LNCAP (cell line): ENCODE results near the gene GFPT2.

ENCODE experiments used
- TF ChIP-seq, protein P1 (sequence below): fragments of 450-650 bp; IDR thresholded peaks from 2 replicates; pipeline ENCODE4 v1.5.1; 2017; ENCODE audit warnings: mild to moderate bottlenecking

The GFPT2 gene

DNA sequence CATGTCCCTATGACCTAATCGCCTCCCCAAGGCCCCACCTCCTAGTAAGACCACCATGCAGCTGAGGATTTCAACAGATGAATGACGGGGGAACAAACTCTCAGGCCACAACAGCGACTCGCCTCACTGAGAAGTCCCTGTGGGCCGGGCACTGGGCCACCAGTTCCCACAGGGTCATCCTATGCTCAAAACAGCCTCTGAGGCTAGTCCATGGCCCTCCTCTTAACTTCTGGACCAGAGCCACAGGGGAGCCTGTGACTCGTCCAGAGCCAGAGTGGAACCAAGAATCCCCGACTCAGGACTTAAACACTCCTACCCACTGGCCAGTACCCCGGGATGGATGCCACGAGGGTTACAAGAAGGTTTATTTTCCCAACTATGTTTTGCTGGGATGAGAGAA is 12.3 kb downstream of the GFPT2 start:
- TF ChIP-seq, protein P1, sequence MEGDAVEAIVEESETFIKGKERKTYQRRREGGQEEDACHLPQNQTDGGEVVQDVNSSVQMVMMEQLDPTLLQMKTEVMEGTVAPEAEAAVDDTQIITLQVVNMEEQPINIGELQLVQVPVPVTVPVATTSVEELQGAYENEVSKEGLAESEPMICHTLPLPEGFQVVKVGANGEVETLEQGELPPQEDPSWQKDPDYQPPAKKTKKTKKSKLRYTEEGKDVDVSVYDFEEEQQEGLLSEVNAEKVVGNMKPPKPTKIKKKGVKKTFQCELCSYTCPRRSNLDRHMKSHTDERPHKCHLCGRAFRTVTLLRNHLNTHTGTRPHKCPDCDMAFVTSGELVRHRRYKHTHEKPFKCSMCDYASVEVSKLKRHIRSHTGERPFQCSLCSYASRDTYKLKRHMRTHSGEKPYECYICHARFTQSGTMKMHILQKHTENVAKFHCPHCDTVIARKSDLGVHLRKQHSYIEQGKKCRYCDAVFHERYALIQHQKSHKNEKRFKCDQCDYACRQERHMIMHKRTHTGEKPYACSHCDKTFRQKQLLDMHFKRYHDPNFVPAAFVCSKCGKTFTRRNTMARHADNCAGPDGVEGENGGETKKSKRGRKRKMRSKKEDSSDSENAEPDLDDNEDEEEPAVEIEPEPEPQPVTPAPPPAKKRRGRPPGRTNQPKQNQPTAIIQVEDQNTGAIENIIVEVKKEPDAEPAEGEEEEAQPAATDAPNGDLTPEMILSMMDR: no peak

GRCh38 chr5:180339583-180340183 is 13.5 kb downstream of the GFPT2 start:
- TF ChIP-seq, protein P1: no peak

GRCh38 chr5:180338001-180338707 is 15.0 kb downstream of the GFPT2 start:
- TF ChIP-seq, protein P1: no peak

DNA sequence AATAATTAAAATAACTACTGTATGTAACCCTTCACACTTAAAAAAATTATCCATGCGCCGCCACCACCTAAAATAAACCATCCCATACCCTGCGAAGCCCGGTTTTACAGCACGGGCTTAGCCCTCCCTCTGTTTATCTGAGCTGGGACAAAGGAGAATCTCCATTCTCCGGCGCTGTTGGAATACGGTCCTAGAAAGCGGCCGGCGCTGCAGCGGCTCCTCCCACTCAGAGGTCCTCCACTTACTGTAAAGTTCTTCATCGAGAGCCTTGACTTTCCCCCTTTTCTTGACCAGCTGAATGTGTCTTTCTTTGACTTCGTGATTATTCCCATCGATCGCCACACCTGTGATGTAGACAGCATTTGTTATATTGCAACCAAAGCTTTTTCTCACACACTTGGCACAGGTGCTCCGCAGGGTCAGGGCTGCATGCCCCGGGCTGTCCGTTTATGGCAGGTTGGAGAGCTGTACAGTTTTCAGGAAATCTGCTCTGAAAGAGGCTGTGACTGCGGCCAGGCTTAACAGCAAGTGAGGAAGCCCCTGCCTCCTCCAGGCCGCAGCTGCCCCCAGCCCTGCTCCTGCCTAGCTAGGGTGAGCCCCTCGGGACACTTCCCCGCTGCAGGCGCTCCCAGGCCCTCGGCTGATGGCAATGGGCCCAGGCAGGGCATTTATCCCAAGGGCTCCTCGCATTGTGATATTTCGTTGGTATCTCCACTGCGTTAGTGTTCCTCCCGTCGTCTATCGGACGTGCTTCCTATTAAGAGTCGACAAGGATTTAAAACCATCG is 16.7 kb downstream of the GFPT2 start:
- TF ChIP-seq, protein P1: no peak

DNA sequence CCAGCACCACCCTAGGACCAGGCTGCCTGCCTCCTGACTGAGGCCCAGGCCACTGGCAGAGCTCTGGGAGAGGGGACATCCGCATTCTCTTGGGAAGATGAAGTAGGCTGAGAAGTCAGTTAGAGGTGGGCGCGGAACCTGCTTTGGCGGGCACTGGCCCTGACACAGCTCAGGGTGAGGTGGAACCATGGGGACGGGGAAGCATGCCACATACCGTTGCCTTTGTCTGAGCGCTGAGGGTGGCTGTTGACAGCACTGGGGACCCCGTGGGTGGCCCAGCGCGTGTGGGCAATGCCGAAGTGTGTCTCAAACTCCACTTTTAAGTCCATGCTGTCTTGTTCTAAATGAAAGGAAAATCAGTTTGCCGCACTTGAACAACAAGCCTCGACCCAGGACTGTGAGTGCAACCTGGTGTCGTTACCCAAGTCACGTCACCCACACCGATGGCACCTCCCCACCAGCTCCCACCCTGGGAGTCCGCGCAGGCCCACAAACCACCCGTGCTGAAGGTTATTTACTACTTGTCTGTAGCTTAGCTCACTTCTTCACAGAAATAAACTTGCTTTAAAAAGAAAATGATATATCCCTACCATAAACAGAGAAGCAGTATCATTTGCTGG is 17.4 kb downstream of the GFPT2 start:
- TF ChIP-seq, protein P1: no peak

DNA sequence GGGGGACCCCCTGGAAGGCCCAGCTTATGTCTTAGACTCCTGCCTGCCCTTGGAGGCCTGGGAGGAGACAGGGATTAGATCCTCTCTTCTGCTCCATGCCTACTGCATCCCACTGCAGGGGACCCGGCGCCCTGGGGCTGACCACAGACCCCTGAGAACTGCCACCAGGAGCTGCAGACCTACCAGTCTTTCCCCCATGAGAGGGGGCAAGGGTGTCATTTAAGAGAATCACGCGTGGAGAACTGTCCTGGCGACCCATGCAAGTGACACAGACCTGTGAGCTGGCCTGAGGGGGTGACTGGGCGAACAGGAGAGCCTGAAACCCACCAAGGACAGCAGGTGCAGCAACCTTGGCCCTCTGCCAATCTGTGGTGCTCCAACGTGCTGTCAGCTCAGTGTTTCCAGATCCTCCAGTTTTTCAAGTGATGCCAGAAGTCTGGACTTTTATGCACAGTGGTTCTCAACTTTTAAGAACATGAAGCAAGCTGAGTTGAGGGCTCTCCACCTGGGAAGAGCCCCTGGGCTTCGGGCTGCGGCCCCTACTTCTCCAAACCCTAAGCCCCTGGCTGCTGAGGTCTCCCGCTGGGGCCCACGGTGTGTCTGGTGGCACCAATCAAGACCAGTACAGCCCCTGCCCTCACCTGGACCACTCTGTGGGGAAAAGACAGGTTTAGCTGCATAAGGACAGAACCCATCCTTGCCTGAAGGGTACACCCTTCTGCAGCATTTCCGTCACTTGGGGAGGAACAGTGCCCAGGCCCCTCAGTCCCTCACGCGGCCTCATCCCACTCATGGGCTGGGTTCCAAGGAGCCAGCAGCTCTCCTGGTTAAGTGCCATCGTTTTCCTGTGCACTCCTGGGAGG is 18.2 kb downstream of the GFPT2 start:
- TF ChIP-seq, protein P1: no peak

DNA sequence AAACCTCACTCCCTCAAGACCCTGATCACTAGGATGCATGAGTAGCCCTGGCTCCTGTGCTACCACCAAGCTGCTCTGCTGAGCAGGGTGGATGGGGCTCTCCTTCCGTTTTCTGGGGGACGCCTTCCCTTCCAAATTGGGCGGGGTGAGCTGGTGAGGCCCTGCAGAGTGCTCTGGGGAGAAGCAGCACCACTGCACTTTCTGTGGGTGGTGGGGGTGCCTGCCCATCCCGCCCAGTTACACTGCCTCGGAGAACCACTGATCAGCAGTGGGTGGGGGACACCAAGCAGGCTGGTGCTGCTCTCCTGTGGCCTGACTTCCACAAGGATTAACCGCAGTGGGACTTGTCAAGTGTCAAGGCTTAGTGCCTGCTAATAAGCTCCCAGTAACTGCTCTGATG is 19.0 kb downstream of the GFPT2 start:
- TF ChIP-seq, protein P1: no peak
